Endothelial cell of umbilical vein (primary cell): ENCODE measurements around the gene TMCC2. TPM values are rescaled to one million over a fixed set of nuclear protein-coding genes. Genes with fewer than 3 reads are reported as not detected.

ENCODE experiments used
- BruUV-seq: library from RNA; stranded (reverse); fragments of 400-500 nt; replicated peaks from 2 replicates; lab custom pipeline; 2021; lab: Mats Ljungman, UMichigan
- CTCF ChIA-PET: fragments of 300-600, 350-600 bp; sonication (Branson Sonifier 250); formaldehyde crosslinking; loops from one replicate; lab custom pipeline; 2021; ENCODE audit warnings: antibody characterized with exemption, inconsistent platforms; lab: Charles Lee
- POLR2A ChIA-PET: fragments of 300-600, 350-600 bp; sonication (Branson Sonifier 250); formaldehyde crosslinking; loops from one replicate; lab custom pipeline; 2021; ENCODE audit warnings: antibody characterized with exemption, inconsistent platforms; lab: Charles Lee
- DNase-seq: peaks from one replicate; pipeline ENCODE4 v3.0.0-alpha.2; 2011; ENCODE audit warnings: low read depth, low spot score
- FAIRE-seq: peaks from 2 replicates; lab custom pipeline; 2011; peaks lifted over from hg19 to GRCh38; lab: Jason Lieb, UNC
- H2AFZ ChIP-seq: 2 replicates; pipeline ENCODE4 v1.6.0; 2012; ENCODE audit warnings: low read depth, low read length, control low read depth, inconsistent platforms
- H3K27ac ChIP-seq: 2 replicates; pipeline ENCODE4 v1.5.1; 2011; ENCODE audit warnings: low read depth, mild to moderate bottlenecking, control low read depth, low read length, moderate library complexity; ENCODE audit not compliant: insufficient read depth
- H3K27me3 ChIP-seq, 2 experiments: 2 replicates each; pipeline versions ENCODE4 v1.6.0 to v1.6.1; 2011; ENCODE audit warnings: low read length in 2 of 2, mixed read lengths in 1 of 2; ENCODE audit not compliant: control insufficient read depth in 2 of 2, insufficient read depth in 2 of 2
- H3K36me3 ChIP-seq, 2 experiments: 2 replicates in 1 of 2; 3 replicates in 1 of 2; pipeline ENCODE4 v1.5.1; 2011; ENCODE audit warnings: low read length in 2 of 2, mild to moderate bottlenecking in 1 of 2, moderate library complexity in 1 of 2; ENCODE audit not compliant: control insufficient read depth in 2 of 2, insufficient read depth in 2 of 2; ENCODE audit errors: extremely low read depth in 1 of 2
- H3K4me1 ChIP-seq: 3 replicates; pipeline ENCODE4 v1.5.1; 2011; ENCODE audit warnings: mild to moderate bottlenecking, low read length; ENCODE audit not compliant: control insufficient read depth, insufficient read depth; ENCODE audit errors: extremely low read depth
- H3K4me2 ChIP-seq: 2 replicates; pipeline ENCODE4 v1.6.1; 2011; ENCODE audit warnings: low read length, control low read depth, mixed read lengths; ENCODE audit not compliant: insufficient read depth
- H3K4me3 ChIP-seq, 3 experiments: fragments of 200-600 bp in 1 of 3; sonication (generic), shearing (Covaris generic) in 1 of 3; replicated peaks in 1 of 3; 2 replicates each; pipeline ENCODE4 v1.5.1; 2011 to 2016; ENCODE audit warnings: control low read depth in 3 of 3, low read length in 3 of 3, mild to moderate bottlenecking in 2 of 3, inconsistent platforms in 1 of 3, low read depth in 1 of 3, moderate library complexity in 1 of 3; ENCODE audit not compliant: insufficient read depth in 1 of 3
- H3K79me2 ChIP-seq: 2 replicates; pipeline ENCODE4 v1.6.0; 2012; ENCODE audit warnings: low read length, inconsistent platforms; ENCODE audit not compliant: control insufficient read depth, insufficient read depth
- H3K9ac ChIP-seq: replicated peaks from 2 replicates; pipeline ENCODE3; 2011; ENCODE audit warnings: low read length, control low read depth; ENCODE audit not compliant: insufficient read depth; ENCODE audit errors: extremely low read depth
- H3K9me1 ChIP-seq: replicated peaks from 3 replicates; pipeline ENCODE4 v1.6.0; 2011; ENCODE audit warnings: mild to moderate bottlenecking, low read length; ENCODE audit not compliant: control insufficient read depth, insufficient read depth; ENCODE audit errors: extremely low read depth
- H3K9me3 ChIP-seq: replicated peaks from 2 replicates; pipeline ENCODE4 v1.5.1; 2012; ENCODE audit warnings: low read length, inconsistent platforms; ENCODE audit not compliant: control insufficient read depth, insufficient read depth
- H4K20me1 ChIP-seq: replicated peaks from 2 replicates; pipeline ENCODE3; 2011; ENCODE audit warnings: mild to moderate bottlenecking, low read length; ENCODE audit not compliant: control insufficient read depth, insufficient read depth; ENCODE audit errors: extremely low read depth
- EZH2 ChIP-seq: IDR thresholded peaks from 2 replicates; pipeline ENCODE4 v1.6.1; 2012; ENCODE audit warnings: borderline replicate concordance, low read depth, mild to moderate bottlenecking, moderate library complexity, low read length, inconsistent platforms; ENCODE audit not compliant: severe bottlenecking
- FOS ChIP-seq: IDR thresholded peaks from 2 replicates; pipeline ENCODE4 v1.6.1; 2011; ENCODE audit warnings: mild to moderate bottlenecking, low read length, moderate library complexity, borderline replicate concordance; ENCODE audit not compliant: insufficient read depth
- GATA2 ChIP-seq: IDR thresholded peaks from 2 replicates; pipeline ENCODE4 v1.7.0; 2011; ENCODE audit warnings: low read depth, mild to moderate bottlenecking, moderate library complexity, mixed read lengths, low read length; ENCODE audit not compliant: insufficient read length, insufficient read depth
- JUN ChIP-seq: IDR thresholded peaks from 2 replicates; pipeline ENCODE4 v1.6.1; 2011; ENCODE audit warnings: borderline replicate concordance, low read depth; ENCODE audit not compliant: insufficient read length, insufficient read depth
- MYC ChIP-seq: IDR thresholded peaks from one replicate; pipeline ENCODE4 v1.6.1; 2011; ENCODE audit warnings: mild to moderate bottlenecking, low read depth, low read length
- POLR2A ChIP-seq: IDR thresholded peaks from 2 replicates; pipeline ENCODE4 v1.6.1; 2012; ENCODE audit warnings: low read depth, mild to moderate bottlenecking, control low read depth, low read length
- POLR2AphosphoS5 ChIP-seq: IDR thresholded peaks from 2 replicates; pipeline ENCODE4 v1.6.1; 2012; ENCODE audit warnings: low read depth, mild to moderate bottlenecking, control low read depth, low read length, moderate library complexity; ENCODE audit not compliant: insufficient read depth
- dilution Hi-C: fragments of 300-500 bp; cut with MboI; formaldehyde crosslinking; loops from one replicate; pipeline ENCODE4 v1.15.0; 2019; ENCODE audit warnings: low sequenced_read_pairs; ENCODE audit not compliant: extremely low pct_ligation_motif_present
- intact Hi-C: fragments of 100-400 bp; cut with micrococcal nuclease; formaldehyde crosslinking; loops from one replicate; pipeline ENCODE4 v1.10.0; 2022
- polyA plus RNA-seq, 4 experiments: library from polyadenylated mRNA; depleted of rRNA in 3 of 4; stranded (reverse) in 3 of 4; unstranded in 1 of 4; fragments of >200 nt; gene quantifications; 2 replicates each; pipeline versions ENCODE4 v1.2.1 to v1.2.3, GENCODE V29; 2011 to 2012; ENCODE audit warnings: missing spikeins in 1 of 4
- total RNA-seq: library from RNA; stranded (reverse); gene quantifications from 2 replicates; pipeline ENCODE4 v1.2.3, GENCODE V29; 2021

The TMCC2 gene
- total and polyA plus RNA-seq, 2 donors (not counting 3 experiments of a cell fraction or from before 2014, with no cell fraction given) = 2.0 to 2.1 TPM

- BruUV-seq = no TSS peak
- no peaks in the 10 kb centered on the region for H3K9me3 ChIP-seq
- FAIRE-seq = no peak
- no peaks in the 10 kb centered on the region for H3K27me3 ChIP-seq
- no peak overlapping the region for H3K4me3 ChIP-seq
- dilution Hi-C loops (no loop called here), intact Hi-C loops (no loop called here)
- H3K27ac ChIP-seq = no peak overlapping the region
- H4K20me1 ChIP-seq = no peaks in the 10 kb centered on the region
- no peaks in the 10 kb centered on the region for H3K4me1 ChIP-seq
- ChIA-PET CTCF (interaction anchor here (1.2 to 1.3 kb wide), 2 partner anchors 188 to 262 kb away, joined by 3 read pairs; no protein-coding TSS in a partner anchor), POLR2A (no interaction called here)
- DNase-seq = no peak
- no peaks in the 10 kb centered on the region for H3K9me1 ChIP-seq
- no peak overlapping the region for H2AFZ ChIP-seq
- H3K9ac ChIP-seq = no peak overlapping the region
- no peak overlapping the region for H3K4me2 ChIP-seq
- no peaks in the 10 kb centered on the region for H3K79me2 ChIP-seq
- TF ChIP-seq GATA2 (no peak), JUN (no peak), POLR2A (no peak), FOS (no peak), MYC (no peak), EZH2 (no peak), POLR2AphosphoS5 (no peak)
- H3K36me3 ChIP-seq = no peaks in the 10 kb centered on the region
Measured at GRCh38 chr1:205251576-205251975, 23.8 kb downstream of the TMCC2 start.
